SK-N-SH treated with all-trans-retinoic acid at 6 μM for 48 hours (cell line): ENCODE data around the gene EN2.

Source experiments
- ATAC-seq: fragments of 200-7000 bp; cut with Tn5 transposase; 3 replicates; pipeline ENCODE4 v1.9.1; 2020; ENCODE audit warnings: mild to moderate bottlenecking, moderate library complexity
- ARNTL ChIP-seq: fragments of 450-650 bp; formaldehyde crosslinking; IDR thresholded peaks from 2 replicates; pipeline ENCODE4 v1.5.0; 2020; ENCODE audit warnings: low read depth, mild to moderate bottlenecking, moderate library complexity, borderline replicate concordance
- BACH2 ChIP-seq: fragments of 250-450 bp; sonication (Bioruptor Pico); IDR thresholded peaks from 2 replicates; pipeline ENCODE4 v1.9.0; 2021; ENCODE audit warnings: mild to moderate bottlenecking, borderline replicate concordance
- CSDC2 ChIP-seq: fragments of 250-450 bp; sonication (Bioruptor Pico); IDR thresholded peaks from 2 replicates; pipeline ENCODE4 v1.5.0; 2020; ENCODE audit warnings: mild to moderate bottlenecking, moderate library complexity
- ESRRG ChIP-seq: fragments of 250-450 bp; sonication (Bioruptor Pico); IDR thresholded peaks from 2 replicates; pipeline ENCODE4 v1.6.1; 2021; ENCODE audit warnings: mild to moderate bottlenecking
- GLIS3 ChIP-seq: fragments of 250-450 bp; sonication (Bioruptor Pico); IDR thresholded peaks from 2 replicates; pipeline ENCODE4 v1.5.0; 2020; ENCODE audit warnings: mild to moderate bottlenecking, moderate library complexity
- OSR1 ChIP-seq: fragments of 250-450 bp; sonication (Bioruptor Pico); IDR thresholded peaks from 2 replicates; pipeline ENCODE4 v1.8.0; 2022; ENCODE audit warnings: moderate library complexity, mild to moderate bottlenecking, inconsistent platforms
- PATZ1 ChIP-seq: fragments of 250-450 bp; sonication (Bioruptor Pico); IDR thresholded peaks from 2 replicates; pipeline ENCODE4 v1.8.0; 2020; ENCODE audit warnings: mild to moderate bottlenecking, moderate library complexity, borderline replicate concordance
- POU6F1 ChIP-seq: fragments of 250-450 bp; sonication (Bioruptor Pico); IDR thresholded peaks from 2 replicates; pipeline ENCODE4 v1.8.0; 2021; ENCODE audit warnings: low read depth, mild to moderate bottlenecking, moderate library complexity, borderline replicate concordance
- PPARA ChIP-seq: fragments of 250-450 bp; sonication (Bioruptor Pico); IDR thresholded peaks from 2 replicates; pipeline ENCODE4 v1.5.0; 2020; ENCODE audit warnings: mild to moderate bottlenecking, borderline replicate concordance
- RARB ChIP-seq: fragments of 250-450 bp; sonication (Bioruptor Pico); IDR thresholded peaks from 2 replicates; pipeline ENCODE4 v1.8.0; 2021; ENCODE audit warnings: mild to moderate bottlenecking, moderate library complexity
- SNAI2 ChIP-seq: fragments of 250-450 bp; sonication (Bioruptor Pico); IDR thresholded peaks from 2 replicates; pipeline ENCODE4 v1.5.0; 2020; ENCODE audit warnings: mild to moderate bottlenecking, moderate library complexity
- TCF4 ChIP-seq: fragments of 250-450 bp; sonication (Bioruptor Pico); IDR thresholded peaks from 2 replicates; pipeline ENCODE4 v1.8.0; 2021; ENCODE audit warnings: mild to moderate bottlenecking, moderate library complexity, borderline replicate concordance
- TOX ChIP-seq: fragments of 250-450 bp; sonication (Bioruptor Pico); IDR thresholded peaks from 2 replicates; pipeline ENCODE4 v1.8.0; 2021; ENCODE audit warnings: mild to moderate bottlenecking, moderate library complexity, borderline replicate concordance
- TSHZ2 ChIP-seq: fragments of 250-450 bp; sonication (Bioruptor Pico); IDR thresholded peaks from 2 replicates; pipeline ENCODE4 v1.5.0; 2020; ENCODE audit warnings: mild to moderate bottlenecking, moderate library complexity
- ZC3H10 ChIP-seq: fragments of 250-450 bp; sonication (Bioruptor Pico); IDR thresholded peaks from 2 replicates; pipeline ENCODE4 v1.5.1; 2021; ENCODE audit warnings: mild to moderate bottlenecking, moderate library complexity
- ZFP3 ChIP-seq: fragments of 250-450 bp; sonication (Bioruptor Pico); IDR thresholded peaks from 2 replicates; pipeline ENCODE4 v1.5.0; 2020; ENCODE audit warnings: mild to moderate bottlenecking, moderate library complexity
- ZFP30 ChIP-seq: fragments of 450-650 bp; formaldehyde crosslinking; IDR thresholded peaks from 2 replicates; pipeline ENCODE4 v1.5.0; 2022; ENCODE audit warnings: mild to moderate bottlenecking, moderate library complexity
- ZNF565 ChIP-seq: fragments of 450-650 bp; formaldehyde crosslinking; conservative IDR thresholded peaks from 2 replicates; pipeline ENCODE4 v1.5.0; 2020; ENCODE audit warnings: low read depth, mild to moderate bottlenecking, moderate library complexity
- ZNF70 ChIP-seq: fragments of 450-650 bp; formaldehyde crosslinking; IDR thresholded peaks from 2 replicates; pipeline ENCODE4 v1.5.0; 2020; ENCODE audit warnings: mild to moderate bottlenecking, moderate library complexity
- ZNF8 ChIP-seq: fragments of 450-650 bp; formaldehyde crosslinking; IDR thresholded peaks from 2 replicates; pipeline ENCODE4 v1.5.0; 2020; ENCODE audit warnings: mild to moderate bottlenecking, moderate library complexity

EN2 gene

GRCh38 chr7:155477476-155477875 is 19.5 kb downstream of the EN2 start:
- TF ChIP-seq ARNTL (CRISPR knock-in tag) (no peak), ESRRG (CRISPR knock-in tag) (no peak), GLIS3 (CRISPR knock-in tag) (no peak), SNAI2 (CRISPR knock-in tag) (no peak), TOX (CRISPR knock-in tag) (no peak), POU6F1 (CRISPR knock-in tag) (no peak)
- ATAC-seq = no peak

- no peak for ATAC-seq
- TF ChIP-seq ZNF565 (CRISPR knock-in tag) (no peak), ZNF8 (no peak), TCF4 (no peak), ZFP30 (CRISPR knock-in tag) (no peak), ZC3H10 (CRISPR knock-in tag) (no peak), TOX (CRISPR knock-in tag) (no peak), SNAI2 (CRISPR knock-in tag) (no peak), CSDC2 (CRISPR knock-in tag) (no peak), PATZ1 (CRISPR knock-in tag) (no peak), TSHZ2 (CRISPR knock-in tag) (no peak), BACH2 (CRISPR knock-in tag) (no peak), ARNTL (CRISPR knock-in tag) (no peak), POU6F1 (CRISPR knock-in tag) (no peak), ESRRG (CRISPR knock-in tag) (no peak), ZNF70 (CRISPR knock-in tag) (no peak), GLIS3 (CRISPR knock-in tag) (no peak), ZFP3 (CRISPR knock-in tag) (no peak), PPARA (CRISPR knock-in tag) (no peak), OSR1 (CRISPR knock-in tag) (no peak), RARB (CRISPR knock-in tag) (no peak)
Observed at GRCh38 chr7:155481764-155482163, 23.8 kb downstream of the EN2 start.

- ATAC-seq = no peak
- TF ChIP-seq PATZ1 (CRISPR knock-in tag) = no peak
- no peak for TF ChIP-seq ZNF70 (CRISPR knock-in tag)
- TF ChIP-seq RARB (CRISPR knock-in tag) = no peak
- TF ChIP-seq SNAI2 (CRISPR knock-in tag) = no peak
- no peak for TF ChIP-seq ZNF8
- no peak for TF ChIP-seq TOX (CRISPR knock-in tag)
- no peak for TF ChIP-seq GLIS3 (CRISPR knock-in tag)
- no peak for TF ChIP-seq POU6F1 (CRISPR knock-in tag)
- no peak for TF ChIP-seq TSHZ2 (CRISPR knock-in tag)
- TF ChIP-seq ZNF565 (CRISPR knock-in tag) = no peak
- TF ChIP-seq BACH2 (CRISPR knock-in tag) = no peak
- TF ChIP-seq ZFP30 (CRISPR knock-in tag) = no peak
- TF ChIP-seq OSR1 (CRISPR knock-in tag) = no peak
- no peak for TF ChIP-seq ZFP3 (CRISPR knock-in tag)
Observed at GRCh38 chr7:155482511-155483183, 24.7 kb downstream of the EN2 start.
